ENCODE measurements around the gene ANAPC5.
A peak's percentile ranks its signal among the peaks of the same experiment; 100 is the strongest.
"Not testable (repeated sequence)": the region's sequence is repeated elsewhere in the genome, so short reads cannot be mapped to it uniquely, and the experiment has no call there.

Gene ANAPC5

GRCh38 chr12:121351820-121352681, at the start of gene ANAPC5:
TSS of gene ANAPC5 (minus strand) at chr12:121352411. CDS start at chr12:121352340, 71 bp downstream.
- peak; percentile 74 to 84 for DNase-seq (ENCODE audit: low read depth in 2 of 2, low spot score in 1 of 2)

- DNase-seq (ENCODE audit: low read depth in 2 of 2, low spot score in 1 of 2), result peak; percentile 19 to 35
These were observed 48.3 kb upstream of the ANAPC5 start for GRCh38 chr12:121400332-121401139.

DNA sequence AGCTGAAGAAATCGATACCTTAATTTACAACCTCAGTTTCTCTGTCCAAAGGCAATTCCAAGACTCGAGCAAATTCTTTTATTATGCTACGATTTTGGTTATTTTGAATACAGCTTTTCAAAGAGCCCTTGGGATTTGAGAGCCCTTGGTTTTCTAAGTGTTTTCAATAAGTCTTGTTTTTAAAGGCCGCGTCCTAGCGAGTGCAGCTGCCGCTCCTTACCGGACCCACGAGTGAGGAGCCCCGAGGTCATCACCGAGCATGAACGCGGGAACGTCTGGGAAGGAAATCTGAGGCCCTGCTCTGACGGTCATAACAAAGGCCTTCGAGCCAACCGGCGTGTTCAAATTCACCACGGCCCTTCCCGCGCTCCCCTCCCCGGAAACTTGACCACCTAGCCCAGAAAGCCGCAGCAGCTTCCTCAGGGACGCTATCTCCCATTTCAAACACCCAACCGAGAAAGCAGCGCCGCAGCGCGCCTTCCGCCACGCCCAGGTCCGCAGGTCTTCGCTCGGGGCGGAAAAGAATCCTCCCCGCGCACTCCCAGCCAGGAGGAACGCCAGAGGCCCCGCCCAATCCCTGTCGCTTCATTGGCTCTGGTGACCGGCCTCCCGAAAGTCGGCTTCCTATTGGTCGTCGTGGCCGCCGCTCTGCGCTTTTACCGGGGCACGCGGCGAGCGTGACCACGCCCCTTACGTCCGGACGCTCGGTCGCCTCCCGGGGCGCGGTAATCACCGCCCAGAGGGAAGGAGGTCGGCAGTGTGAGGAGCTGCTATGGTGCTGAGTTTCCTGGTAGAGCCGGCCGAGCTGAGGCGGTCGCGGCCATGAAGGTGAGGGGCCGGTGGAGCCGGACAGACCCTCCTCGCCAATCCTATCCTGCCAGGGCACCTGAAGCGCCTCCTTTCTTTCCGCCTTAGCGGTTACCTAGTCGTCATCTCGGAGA, 47.5 kb upstream of the ANAPC5 start, which contains the start of gene RNF34:
RNF34 (plus strand) TSS at position 728 of the 941 bp plus-strand sequence; CDS start at position 823, 95 bp downstream.
- peak; percentile 88 to 95 for DNase-seq (ENCODE audit: low read depth in 2 of 2, low spot score in 1 of 2)

- DNase-seq (ENCODE audit: low read depth in 2 of 2, low spot score in 1 of 2), result no peak
These were observed 46.1 kb upstream of the ANAPC5 start for GRCh38 chr12:121398355-121398754.

DNA sequence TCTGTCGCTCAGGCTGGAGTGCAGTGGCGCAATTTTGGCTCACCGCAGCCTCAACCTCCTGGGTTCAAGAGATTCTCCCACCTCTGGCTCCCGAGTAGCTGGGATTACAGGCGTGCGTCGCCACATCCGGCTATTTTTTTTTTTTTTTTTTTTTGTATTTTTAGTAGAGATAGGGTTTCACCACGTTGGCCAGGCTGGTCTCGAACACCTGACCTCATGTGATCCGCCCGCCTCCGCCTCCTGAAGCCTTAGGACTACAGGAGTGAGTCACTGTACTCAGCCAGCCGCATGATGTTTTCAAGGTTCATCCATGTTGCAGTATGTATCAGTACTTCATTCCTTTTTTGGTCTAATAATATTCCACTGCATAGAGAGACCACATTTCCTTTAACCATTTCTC, 45.3 kb upstream of the ANAPC5 start:
- no peak for DNase-seq (ENCODE audit: low read depth in 2 of 2, low spot score in 1 of 2)

DNA sequence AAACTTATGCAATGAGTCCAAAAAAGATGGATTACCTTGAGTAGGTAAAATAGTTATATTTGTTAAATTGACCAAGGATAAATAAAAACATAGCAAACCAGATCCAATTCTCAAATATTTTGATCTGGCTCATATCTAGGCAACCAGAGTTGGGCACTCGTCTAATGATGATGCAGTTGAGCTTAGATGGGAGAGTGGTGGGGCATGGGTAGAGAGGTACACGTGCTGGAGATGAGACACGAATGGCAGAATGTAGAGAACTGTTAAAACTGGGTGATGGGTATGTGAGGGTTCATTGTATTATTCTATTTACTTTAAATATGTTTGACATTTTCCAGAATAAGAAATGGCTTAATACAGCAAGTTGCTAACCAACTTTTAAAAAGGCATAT, 40.1 kb upstream of the ANAPC5 start:
- DNase-seq (ENCODE audit: low read depth in 2 of 2, low spot score in 1 of 2), result no peak

GRCh38 chr12:121391619-121392324, 39.6 kb upstream of the ANAPC5 start:
- DNase-seq (ENCODE audit: low read depth in 2 of 2, low spot score in 1 of 2), result no peak

DNA sequence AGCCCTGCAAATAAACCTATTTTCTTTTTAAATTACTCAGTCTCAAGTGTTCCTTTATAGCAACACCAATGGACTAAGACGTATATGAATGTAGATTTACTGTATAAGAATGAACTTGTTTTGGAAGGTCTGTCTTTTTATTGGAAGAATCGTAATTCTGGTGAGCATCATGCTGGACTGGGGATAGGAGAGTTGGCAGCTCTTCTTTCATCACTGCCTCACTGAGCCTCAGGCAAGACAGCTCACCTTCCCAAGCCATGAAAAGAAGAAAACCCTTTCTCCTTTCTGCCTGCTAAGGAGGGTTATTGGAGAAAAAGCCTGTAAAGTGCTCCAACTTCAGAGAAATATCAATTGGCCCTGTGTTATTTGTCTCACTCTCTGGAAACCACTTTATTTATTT, 38.6 kb upstream of the ANAPC5 start:
- no peak for DNase-seq (ENCODE audit: low read depth in 2 of 2, low spot score in 1 of 2)

DNA sequence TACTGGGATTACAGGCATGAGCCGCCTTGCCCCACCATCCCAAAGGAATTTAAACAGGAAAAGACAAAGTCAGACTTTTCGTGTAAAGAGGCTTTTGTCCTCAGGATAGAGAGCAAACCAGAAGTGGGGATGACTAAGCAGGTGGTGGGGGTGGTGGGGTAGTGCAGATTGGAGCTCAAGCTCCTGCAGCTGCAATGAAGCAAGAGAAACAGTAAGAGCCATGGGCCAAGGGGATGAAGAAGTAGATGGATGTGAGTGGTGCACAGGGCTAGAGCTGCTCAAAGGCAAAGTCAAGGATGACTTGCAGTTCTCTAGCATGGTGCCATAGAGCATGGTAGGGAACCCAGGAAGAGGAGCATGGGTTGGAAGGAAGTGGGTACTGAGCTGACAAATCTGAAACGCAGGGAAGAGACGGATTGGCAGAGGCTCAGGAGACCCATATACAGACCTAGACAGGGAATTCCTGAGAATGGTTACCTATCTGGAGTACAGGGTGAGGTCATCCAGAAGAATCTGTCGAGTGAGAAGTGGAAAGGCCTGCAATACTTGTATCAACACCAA, 36.3 kb upstream of the ANAPC5 start:
- no peak for DNase-seq (ENCODE audit: low read depth in 2 of 2, low spot score in 1 of 2)

GRCh38 chr12:121384891-121385290, 32.7 kb upstream of the ANAPC5 start:
- not testable (repeated sequence) for DNase-seq (ENCODE audit: low read depth in 2 of 2, low spot score in 1 of 2)

DNA sequence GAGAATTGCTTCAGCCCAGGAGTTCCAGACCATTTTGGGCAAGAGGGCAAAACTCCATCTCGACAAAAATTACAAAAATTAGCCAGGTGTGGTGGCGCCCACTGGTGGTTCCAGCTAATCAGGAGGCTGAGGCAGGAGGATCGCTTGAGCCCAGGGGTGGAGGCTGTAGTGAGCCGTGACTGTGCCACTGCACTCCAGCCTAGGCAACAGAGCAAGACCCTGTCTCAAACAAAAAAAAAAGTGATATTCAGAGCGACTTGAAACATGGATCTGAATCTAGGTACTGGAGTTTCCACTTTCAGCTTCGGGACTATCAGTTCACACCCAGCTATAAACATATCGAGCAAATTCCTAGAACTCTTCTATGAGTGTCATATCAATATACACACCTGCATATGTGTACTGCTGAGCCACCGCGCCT, 31.4 kb upstream of the ANAPC5 start:
- no peak for DNase-seq (ENCODE audit: low read depth in 2 of 2, low spot score in 1 of 2)

- DNase-seq (ENCODE audit: low read depth in 2 of 2, low spot score in 1 of 2), result no peak
These were observed 27.7 kb upstream of the ANAPC5 start for GRCh38 chr12:121379945-121380344.

GRCh38 chr12:121378736-121379135, 26.5 kb upstream of the ANAPC5 start:
- no peak for DNase-seq (ENCODE audit: low read depth in 2 of 2, low spot score in 1 of 2)

DNA sequence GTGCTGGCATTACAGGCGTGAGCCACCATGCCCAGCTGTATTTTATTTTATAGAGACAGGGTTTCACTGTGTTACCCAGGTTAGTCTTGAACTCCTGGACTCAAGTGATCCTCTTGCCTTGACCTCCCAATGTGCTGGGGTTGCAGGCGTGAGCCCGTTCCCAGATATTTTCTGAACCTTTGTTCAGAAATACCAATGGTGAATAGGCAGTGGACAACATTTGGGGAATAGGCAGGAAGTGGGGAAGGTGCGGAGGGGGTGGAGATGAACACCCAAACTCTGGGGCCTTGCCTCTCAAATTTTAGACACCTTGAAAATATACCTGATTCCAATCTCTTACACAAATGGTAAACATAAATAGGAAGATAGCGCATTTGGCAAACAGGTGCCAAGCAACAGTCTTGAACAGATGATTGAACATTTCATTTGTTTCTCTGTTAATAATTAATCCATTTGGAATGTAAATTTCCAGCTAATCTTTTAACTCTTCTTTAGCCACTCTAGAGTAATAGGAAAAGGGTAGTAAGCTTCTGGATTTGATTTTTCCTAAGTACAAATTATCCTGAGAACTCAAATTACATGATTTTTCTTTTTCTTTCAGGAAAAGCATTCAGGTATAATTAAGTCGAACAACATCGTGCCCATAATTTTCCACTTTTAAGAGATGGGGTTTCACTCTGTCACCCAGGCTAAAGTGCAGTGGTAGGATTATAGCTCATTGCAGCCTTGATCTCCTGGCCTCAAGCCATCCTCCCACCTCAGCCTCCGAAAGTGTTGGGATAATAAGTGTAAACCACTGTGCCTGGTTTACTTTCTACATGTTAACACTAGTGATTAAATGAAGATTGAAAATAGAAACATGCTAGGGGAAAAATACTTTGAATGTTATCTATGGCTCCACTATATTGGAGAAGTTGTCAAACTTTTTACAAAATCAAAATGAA, 24.8 kb upstream of the ANAPC5 start:
- no peak for DNase-seq (ENCODE audit: low read depth in 2 of 2, low spot score in 1 of 2)

GRCh38 chr12:121374945-121375584, 22.9 kb upstream of the ANAPC5 start:
- not testable (repeated sequence) for DNase-seq (ENCODE audit: low read depth in 2 of 2, low spot score in 1 of 2)

GRCh38 chr12:121374336-121374735, 22.1 kb upstream of the ANAPC5 start:
- not testable (repeated sequence) for DNase-seq (ENCODE audit: low read depth in 2 of 2, low spot score in 1 of 2)

DNA sequence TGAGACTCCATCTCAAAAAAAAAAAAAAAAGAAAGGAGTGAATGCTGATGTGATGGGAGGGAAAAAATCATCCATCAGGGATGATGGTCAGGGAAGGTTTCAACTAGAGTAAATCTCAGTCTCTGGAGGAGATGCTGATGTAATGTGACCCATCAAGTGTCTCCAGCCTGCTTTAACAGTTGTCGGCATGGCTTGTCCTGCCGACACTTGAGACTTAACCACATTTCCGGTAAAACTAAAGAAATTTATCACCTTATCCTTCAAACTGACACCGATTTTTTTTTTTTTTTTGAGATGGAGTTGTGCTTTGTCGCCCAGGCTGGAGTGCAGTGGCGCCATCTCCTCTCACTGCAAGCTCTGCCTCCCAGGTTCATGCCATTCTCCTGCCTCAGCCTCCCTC, 21.5 kb upstream of the ANAPC5 start:
- DNase-seq (ENCODE audit: low read depth in 2 of 2, low spot score in 1 of 2), result no peak

DNA sequence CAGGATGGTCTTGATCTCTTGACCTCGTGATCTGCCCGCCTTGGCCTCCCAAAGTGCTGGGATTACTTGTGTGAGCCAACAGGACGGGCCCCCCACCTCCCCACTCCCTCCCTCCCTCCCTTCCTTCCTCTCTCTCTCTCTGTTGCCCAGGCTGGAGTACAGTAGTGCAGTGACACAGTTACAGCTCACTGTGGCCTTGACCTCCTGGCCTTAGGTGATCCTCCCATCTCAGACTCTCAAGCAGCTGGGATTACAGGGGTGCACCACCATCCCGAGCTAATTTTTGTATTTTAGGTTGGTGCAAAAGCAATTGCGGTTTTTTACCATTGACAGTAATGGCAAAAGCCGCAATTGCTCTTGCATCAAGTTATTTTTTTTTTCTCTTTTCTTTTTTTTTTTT, 19.2 kb upstream of the ANAPC5 start:
- no peak for DNase-seq (ENCODE audit: low read depth in 2 of 2, low spot score in 1 of 2)
